ENCODE data around the gene GABRR1. TPM values are rescaled to one million over a fixed set of nuclear protein-coding genes. Genes with fewer than 3 reads are reported as not detected.

The GABRR1 gene
- total RNA-seq, 1 donor from 2014 or later, result not detected

GRCh38 chr6:89180971-89181370 is 36.2 kb downstream of the GABRR1 start:
- Mint-ChIP-seq H3K9me3 (no peaks in the 10 kb centered on the region), H3K36me3 (ENCODE audit: low read depth) (no peaks in the 10 kb centered on the region), H3K27ac (no peak overlapping the region), H3K4me3 (ENCODE audit: low read depth) (no peak overlapping the region), H3K4me1 (ENCODE audit: low read depth) (no peaks in the 10 kb centered on the region), H3K27me3 (ENCODE audit: low read depth) (peaks cover 3% of the 10 kb centered on the region)
- DNase-seq (ENCODE audit: low spot score), result no peak
- intact Hi-C loops (cut with micrococcal nuclease), result no loop called here

GRCh38 chr6:89180112-89180511 is 37.0 kb downstream of the GABRR1 start:
- H3K27me3 Mint-ChIP-seq (ENCODE audit: low read depth), result peaks cover 3% of the 10 kb centered on the region
- no peak overlapping the region for H3K4me3 Mint-ChIP-seq (ENCODE audit: low read depth)
- DNase-seq (ENCODE audit: low spot score), result no peak
- H3K36me3 Mint-ChIP-seq (ENCODE audit: low read depth), result no peaks in the 10 kb centered on the region
- H3K4me1 Mint-ChIP-seq (ENCODE audit: low read depth), result no peaks in the 10 kb centered on the region
- H3K27ac Mint-ChIP-seq, result no peak overlapping the region
- no peaks in the 10 kb centered on the region for H3K9me3 Mint-ChIP-seq
- intact Hi-C loops (cut with micrococcal nuclease), result no loop called here

- no peak for DNase-seq (ENCODE audit: low spot score)
- H3K27me3 Mint-ChIP-seq (ENCODE audit: low read depth), result peaks cover 3% of the 10 kb centered on the region
- H3K9me3 Mint-ChIP-seq, result no peaks in the 10 kb centered on the region
Measured at GRCh38 chr6:89173634-89174033, 43.5 kb downstream of the GABRR1 start.

GRCh38 chr6:89172131-89172530 is 45.0 kb downstream of the GABRR1 start:
- no peaks in the 10 kb centered on the region for H3K4me1 Mint-ChIP-seq (ENCODE audit: low read depth)
- no peak overlapping the region for H3K4me3 Mint-ChIP-seq (ENCODE audit: low read depth)
- DNase-seq (ENCODE audit: low spot score), result no peak
- intact Hi-C loops (cut with micrococcal nuclease), result no loop called here
- peaks cover 3% of the 10 kb centered on the region for H3K27me3 Mint-ChIP-seq (ENCODE audit: low read depth)
- no peak overlapping the region for H3K27ac Mint-ChIP-seq
- no peaks in the 10 kb centered on the region for H3K36me3 Mint-ChIP-seq (ENCODE audit: low read depth)
- H3K9me3 Mint-ChIP-seq, result no peaks in the 10 kb centered on the region

More at GRCh38 chr6:89173634-89174033, 43.5 kb downstream of the GABRR1 start:
- Mint-ChIP-seq H3K36me3 (ENCODE audit: low read depth) (no peaks in the 10 kb centered on the region), H3K27ac (no peak overlapping the region), H3K4me1 (ENCODE audit: low read depth) (no peaks in the 10 kb centered on the region), H3K4me3 (ENCODE audit: low read depth) (no peak overlapping the region)
- intact Hi-C loops (cut with micrococcal nuclease), result no loop called here

GRCh38 chr6:89162047-89162371 is 55.1 kb downstream of the GABRR1 start:
- H3K27me3 Mint-ChIP-seq (ENCODE audit: low read depth), result no peaks in the 10 kb centered on the region
- DNase-seq (ENCODE audit: low spot score), result no peak
- H3K9me3 Mint-ChIP-seq, result no peaks in the 10 kb centered on the region
- no peaks in the 10 kb centered on the region for H3K4me1 Mint-ChIP-seq (ENCODE audit: low read depth)
- H3K27ac Mint-ChIP-seq, result no peak overlapping the region
- H3K4me3 Mint-ChIP-seq (ENCODE audit: low read depth), result no peak overlapping the region
- intact Hi-C loops (cut with micrococcal nuclease), result no loop called here
- H3K36me3 Mint-ChIP-seq (ENCODE audit: low read depth), result peaks cover 38% of the 10 kb centered on the region

- no peaks in the 10 kb centered on the region for H3K9me3 Mint-ChIP-seq
- peaks cover 40% of the 10 kb centered on the region for H3K36me3 Mint-ChIP-seq (ENCODE audit: low read depth)
- H3K4me3 Mint-ChIP-seq (ENCODE audit: low read depth), result no peak overlapping the region
- intact Hi-C loops (cut with micrococcal nuclease), result no loop called here
- no peaks in the 10 kb centered on the region for H3K4me1 Mint-ChIP-seq (ENCODE audit: low read depth)
- no peaks in the 10 kb centered on the region for H3K27me3 Mint-ChIP-seq (ENCODE audit: low read depth)
- DNase-seq (ENCODE audit: low spot score), result no peak
- no peak overlapping the region for H3K27ac Mint-ChIP-seq
Measured at GRCh38 chr6:89161326-89162046, 55.7 kb downstream of the GABRR1 start.

GRCh38 chr6:89160331-89161092 is 56.6 kb downstream of the GABRR1 start:
- peaks cover 43% of the 10 kb centered on the region for H3K36me3 Mint-ChIP-seq (ENCODE audit: low read depth)
- intact Hi-C loops (cut with micrococcal nuclease), result no loop called here
- H3K4me3 Mint-ChIP-seq (ENCODE audit: low read depth), result no peak overlapping the region
- no peak overlapping the region for H3K27ac Mint-ChIP-seq
- H3K9me3 Mint-ChIP-seq, result no peaks in the 10 kb centered on the region
- no peaks in the 10 kb centered on the region for H3K4me1 Mint-ChIP-seq (ENCODE audit: low read depth)
- no peaks in the 10 kb centered on the region for H3K27me3 Mint-ChIP-seq (ENCODE audit: low read depth)
- DNase-seq (ENCODE audit: low spot score), result no peak

- H3K9me3 Mint-ChIP-seq, result no peaks in the 10 kb centered on the region
- no peaks in the 10 kb centered on the region for H3K27me3 Mint-ChIP-seq (ENCODE audit: low read depth)
- peaks cover 3% of the 10 kb centered on the region for H3K4me1 Mint-ChIP-seq (ENCODE audit: low read depth)
- no peak overlapping the region for H3K4me3 Mint-ChIP-seq (ENCODE audit: low read depth)
- no peak for DNase-seq (ENCODE audit: low spot score)
- intact Hi-C loops (cut with micrococcal nuclease), result no loop called here
- H3K27ac Mint-ChIP-seq, result no peak overlapping the region
- H3K36me3 Mint-ChIP-seq (ENCODE audit: low read depth), result peaks cover 32% of the 10 kb centered on the region
Measured at GRCh38 chr6:89154131-89154530, 63.0 kb downstream of the GABRR1 start.

GRCh38 chr6:89148016-89148750 is 69.0 kb downstream of the GABRR1 start:
- Mint-ChIP-seq H3K36me3 (ENCODE audit: low read depth) (peaks cover 23% of the 10 kb centered on the region), H3K9me3 (no peaks in the 10 kb centered on the region), H3K4me3 (ENCODE audit: low read depth) (peak overlapping the region; percentile 60), H3K27me3 (ENCODE audit: low read depth) (peaks cover 2% of the 10 kb centered on the region), H3K4me1 (ENCODE audit: low read depth) (peaks cover 35% of the 10 kb centered on the region), H3K27ac (no peak overlapping the region)
- intact Hi-C loops (cut with micrococcal nuclease), result loop anchor here (5.0 to 10.0 kb wide), 3 partner anchors 149 to 204 kb away; partner anchors contain the start of gene UBE2J1
- DNase-seq (ENCODE audit: low spot score), result no peak

GRCh38 chr6:89146718-89147700 is 70.1 kb downstream of the GABRR1 start:
- DNase-seq (ENCODE audit: low spot score), result no peak
- H3K36me3 Mint-ChIP-seq (ENCODE audit: low read depth), result peaks cover 23% of the 10 kb centered on the region
- intact Hi-C loops (cut with micrococcal nuclease), result loop anchor here (5.0 to 10.0 kb wide), 3 partner anchors 150 to 205 kb away; partner anchors contain the start of gene UBE2J1
- peaks cover 35% of the 10 kb centered on the region for H3K4me1 Mint-ChIP-seq (ENCODE audit: low read depth)
- H3K27me3 Mint-ChIP-seq (ENCODE audit: low read depth), result peaks cover 6% of the 10 kb centered on the region
- peak overlapping the region; percentile 67 for H3K27ac Mint-ChIP-seq
- peak overlapping the region; percentile 73 for H3K4me3 Mint-ChIP-seq (ENCODE audit: low read depth)
- no peaks in the 10 kb centered on the region for H3K9me3 Mint-ChIP-seq

- intact Hi-C loops (cut with micrococcal nuclease), result loop anchor here (1.0 to 10.0 kb wide), 5 partner anchors 23 to 206 kb away; partner anchors contain the start of gene UBE2J1
- peak; percentile 62 for DNase-seq (ENCODE audit: low spot score)
- no peaks in the 10 kb centered on the region for H3K9me3 Mint-ChIP-seq
- peaks cover 7% of the 10 kb centered on the region for H3K27me3 Mint-ChIP-seq (ENCODE audit: low read depth)
- peaks cover 19% of the 10 kb centered on the region for H3K36me3 Mint-ChIP-seq (ENCODE audit: low read depth)
- H3K4me1 Mint-ChIP-seq (ENCODE audit: low read depth), result peaks cover 35% of the 10 kb centered on the region
- H3K27ac Mint-ChIP-seq, result peak within 1 kb of the TSS; percentile 98
- peak within 1 kb of the TSS; percentile 89 for H3K4me3 Mint-ChIP-seq (ENCODE audit: low read depth)
Measured at GRCh38 chr6:89145956-89146717, 71.0 kb downstream of the GABRR1 start, which contains the start of gene PM20D2. Gene PM20D2 (plus strand): TSS chr6:89146055. CDS start chr6:89146145, 90 bp downstream.

All from activated T-helper 2 cell treated with anti-CD3 and anti-CD28 coated beads, Interferon-gamma antibody, Interleukin-2, Interleukin-4, amounts not matched to agents 10 μg/mL and 5 μg/mL and 100 μg/mL, durations not matched to agents 14 hours and 24 hours and 36 hours (primary cell).